ENCODE measurements around the gene OSGEP. TPM values are rescaled to one million over a fixed set of nuclear protein-coding genes. Genes with fewer than 3 reads are reported as not detected.

The OSGEP gene
- total and polyA plus RNA-seq, 2 of the 13 experiments (the other 11 are each of a cell fraction or from before 2014, with no cell fraction given), result 39.7 to 41.1 TPM

DNA sequence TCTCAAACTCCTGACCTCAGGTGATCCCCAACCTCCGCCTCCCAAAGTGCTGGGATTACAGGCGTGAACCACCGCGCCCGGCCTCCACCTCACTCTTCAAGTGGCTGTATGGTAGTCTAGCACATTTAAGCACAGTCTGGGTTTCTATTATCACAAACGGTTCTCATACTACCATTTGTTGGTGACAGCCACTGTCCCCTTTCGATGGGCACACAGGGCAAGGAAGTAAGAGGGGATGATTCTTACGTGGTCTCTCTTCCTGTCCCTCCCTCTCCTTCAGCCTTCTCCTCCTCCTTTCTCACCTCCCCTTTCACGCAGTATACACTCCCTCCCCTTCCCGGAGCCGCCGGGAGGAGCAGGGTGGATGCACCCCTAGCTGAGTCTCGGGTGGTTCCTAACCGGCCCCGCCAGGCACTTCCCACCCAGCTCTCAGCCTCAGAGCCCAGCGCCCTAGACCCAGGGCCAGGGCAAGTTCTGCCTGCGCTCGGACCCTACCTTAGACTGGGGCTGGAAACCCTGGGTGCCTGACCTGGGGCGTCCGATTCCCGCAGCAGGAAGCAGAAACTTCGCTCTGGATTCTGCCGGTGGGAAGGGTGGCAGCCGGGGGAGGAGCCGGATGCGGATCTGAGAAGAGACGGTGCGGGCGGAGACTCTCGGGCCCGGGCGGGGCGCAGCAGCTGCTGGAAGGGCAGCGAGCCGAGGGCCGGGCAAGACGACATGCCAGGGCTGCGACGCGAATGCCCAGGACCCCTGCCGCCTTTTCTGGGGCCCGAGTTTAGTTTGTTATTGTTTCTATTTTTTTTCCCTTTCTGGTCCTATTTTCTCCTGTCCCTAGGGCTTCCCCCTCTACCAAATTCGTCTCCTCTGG lies 41.5 kb downstream of the OSGEP start, which contains the start of gene TEP1 (continued):
- TF ChIP-seq, protein P1, sequence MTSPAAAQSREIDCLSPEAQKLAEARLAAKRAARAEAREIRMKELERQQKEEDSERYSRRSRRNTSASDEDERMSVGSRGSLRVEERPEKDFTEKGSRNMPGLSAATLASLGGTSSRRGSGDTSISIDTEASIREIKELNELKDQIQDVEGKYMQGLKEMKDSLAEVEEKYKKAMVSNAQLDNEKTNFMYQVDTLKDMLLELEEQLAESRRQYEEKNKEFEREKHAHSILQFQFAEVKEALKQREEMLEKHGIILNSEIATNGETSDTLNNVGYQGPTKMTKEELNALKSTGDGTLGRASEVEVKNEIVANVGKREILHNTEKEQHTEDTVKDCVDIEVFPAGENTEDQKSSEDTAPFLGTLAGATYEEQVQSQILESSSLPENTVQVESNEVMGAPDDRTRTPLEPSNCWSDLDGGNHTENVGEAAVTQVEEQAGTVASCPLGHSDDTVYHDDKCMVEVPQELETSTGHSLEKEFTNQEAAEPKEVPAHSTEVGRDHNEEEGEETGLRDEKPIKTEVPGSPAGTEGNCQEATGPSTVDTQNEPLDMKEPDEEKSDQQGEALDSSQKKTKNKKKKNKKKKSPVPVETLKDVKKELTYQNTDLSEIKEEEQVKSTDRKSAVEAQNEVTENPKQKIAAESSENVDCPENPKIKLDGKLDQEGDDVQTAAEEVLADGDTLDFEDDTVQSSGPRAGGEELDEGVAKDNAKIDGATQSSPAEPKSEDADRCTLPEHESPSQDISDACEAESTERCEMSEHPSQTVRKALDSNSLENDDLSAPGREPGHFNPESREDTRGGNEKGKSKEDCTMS (CRISPR knock-in tag; conservative IDR thresholded peaks at IDR 0.05), result no peak
- TF ChIP-seq SATB2 (CRISPR knock-in tag; IDR thresholded peaks at IDR 0.05) (0 out of 2 replicates have a peak, but pooled peaks have one; percentile 78), ESRRA (CRISPR knock-in tag; IDR thresholded peaks at IDR 0.05; ENCODE audit: low read depth) (no peak; the same call in 1 of the 2 replicates), TEAD2 (CRISPR knock-in tag; IDR thresholded peaks at IDR 0.05) (no peak), SMARCC2 (IDR thresholded peaks at IDR 0.05) (no peak), U2AF2 (IDR thresholded peaks at IDR 0.05; ENCODE audit: low read depth, low read length) (no peak), HMGA1 (CRISPR knock-in tag; conservative IDR thresholded peaks at IDR 0.05) (no peak), ZNF839 (CRISPR knock-in tag; IDR thresholded peaks at IDR 0.05; ENCODE audit: borderline replicate concordance) (peak; percentile 8; the same call in 1 of the 2 replicates), ARNT (IDR thresholded peaks at IDR 0.05) (no peak), HNF4G (IDR thresholded peaks at IDR 0.05; ENCODE audit: borderline replicate concordance, low read depth, low read length) (no peak), HNF4G (CRISPR knock-in tag; IDR thresholded peaks at IDR 0.05; ENCODE audit: borderline replicate concordance, low read depth) (no peak), ZNF12 (CRISPR knock-in tag; IDR thresholded peaks at IDR 0.05) (peak; percentile 48; the same call in 1 of the 2 replicates), ZNF33A (CRISPR knock-in tag; IDR thresholded peaks at IDR 0.05; ENCODE audit: borderline replicate concordance) (no peak), ZNF615 (CRISPR knock-in tag; IDR thresholded peaks at IDR 0.05; ENCODE audit: borderline replicate concordance) (no peak), ZNF781 (CRISPR knock-in tag; IDR thresholded peaks at IDR 0.05; ENCODE audit: borderline replicate concordance, not compliant biosample characterization) (peak; percentile 68), RXRA (CRISPR knock-in tag; IDR thresholded peaks at IDR 0.05) (peak; percentile 80), ZNF841 (CRISPR knock-in tag; IDR thresholded peaks at IDR 0.05; ENCODE audit: borderline replicate concordance) (no peak), SYNCRIP (IDR thresholded peaks at IDR 0.05; ENCODE audit: insufficient read depth, low read depth, low read length) (no peak), NR2C2 (CRISPR knock-in tag; IDR thresholded peaks at IDR 0.05; ENCODE audit: borderline replicate concordance) (peak; percentile 61), TBX2 (CRISPR knock-in tag; IDR thresholded peaks at IDR 0.05; ENCODE audit: borderline replicate concordance) (peak; percentile 89), SCMH1 (CRISPR knock-in tag; IDR thresholded peaks at IDR 0.05; ENCODE audit: borderline replicate concordance) (no peak), GTF3A (CRISPR knock-in tag; conservative IDR thresholded peaks at IDR 0.05) (no peak), ZNF263 (CRISPR knock-in tag; IDR thresholded peaks at IDR 0.05) (peak; percentile 62), CCAR2 (optimal IDR thresholded peaks at IDR 0.05; ENCODE audit: low read depth, low read length) (no peak)
- TF ChIP-seq, protein P2, sequence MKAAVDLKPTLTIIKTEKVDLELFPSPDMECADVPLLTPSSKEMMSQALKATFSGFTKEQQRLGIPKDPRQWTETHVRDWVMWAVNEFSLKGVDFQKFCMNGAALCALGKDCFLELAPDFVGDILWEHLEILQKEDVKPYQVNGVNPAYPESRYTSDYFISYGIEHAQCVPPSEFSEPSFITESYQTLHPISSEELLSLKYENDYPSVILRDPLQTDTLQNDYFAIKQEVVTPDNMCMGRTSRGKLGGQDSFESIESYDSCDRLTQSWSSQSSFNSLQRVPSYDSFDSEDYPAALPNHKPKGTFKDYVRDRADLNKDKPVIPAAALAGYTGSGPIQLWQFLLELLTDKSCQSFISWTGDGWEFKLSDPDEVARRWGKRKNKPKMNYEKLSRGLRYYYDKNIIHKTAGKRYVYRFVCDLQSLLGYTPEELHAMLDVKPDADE (CRISPR knock-in tag; IDR thresholded peaks at IDR 0.05), result no peak
- TF ChIP-seq, protein P3, sequence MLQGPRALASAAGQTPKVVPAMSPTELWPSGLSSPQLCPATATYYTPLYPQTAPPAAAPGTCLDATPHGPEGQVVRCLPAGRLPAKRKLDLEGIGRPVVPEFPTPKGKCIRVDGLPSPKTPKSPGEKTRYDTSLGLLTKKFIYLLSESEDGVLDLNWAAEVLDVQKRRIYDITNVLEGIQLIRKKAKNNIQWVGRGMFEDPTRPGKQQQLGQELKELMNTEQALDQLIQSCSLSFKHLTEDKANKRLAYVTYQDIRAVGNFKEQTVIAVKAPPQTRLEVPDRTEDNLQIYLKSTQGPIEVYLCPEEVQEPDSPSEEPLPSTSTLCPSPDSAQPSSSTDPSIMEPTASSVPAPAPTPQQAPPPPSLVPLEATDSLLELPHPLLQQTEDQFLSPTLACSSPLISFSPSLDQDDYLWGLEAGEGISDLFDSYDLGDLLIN (CRISPR knock-in tag; IDR thresholded peaks at IDR 0.05; ENCODE audit: borderline replicate concordance), result no peak
